Testis (tissue), 2 donors: ENCODE data around the gene GTF2A1.

Experiments
- CTCF ChIP-seq, 3 experiments: fragments of 450-650 bp in 2 of 3; fragments of 200-600 bp in 1 of 3; sonication (generic) in 1 of 3; IDR thresholded peaks; one replicate each; pipeline ENCODE4 v1.5.1; 2016 to 2019; ENCODE audit warnings: antibody characterized with exemption in 3 of 3, mild to moderate bottlenecking in 2 of 3, moderate library complexity in 1 of 3
- POLR2A ChIP-seq: fragments of 450-650 bp; IDR thresholded peaks from one replicate; pipeline ENCODE4 v1.6.1; 2017; ENCODE audit warnings: antibody characterized with exemption, mild to moderate bottlenecking, moderate library complexity

- TF ChIP-seq CTCF (IDR thresholded peaks at IDR 0.05) (no peak), POLR2A (no peak)
These were observed 11.5 kb downstream of the GTF2A1 start for GRCh38 chr14:81209167-81209836.
